Hepatocyte (in vitro differentiated cells): Measurements from ENCODE around the gene INHBA. TPM values are rescaled to one million over a fixed set of nuclear protein-coding genes. Genes with fewer than 3 reads are reported as not detected.

Experiments used
- DNase-seq: peaks from one replicate; pipeline ENCODE4 v3.0.0-alpha.2; 2016; ENCODE audit warnings: low spot score
- H2AFZ ChIP-seq: fragments of 200-600 bp; sonication (generic); 2 replicates; pipeline ENCODE4 v1.6.0; 2016; ENCODE audit warnings: antibody characterized with exemption, mild to moderate bottlenecking
- H3K27ac ChIP-seq: fragments of 200-600 bp; sonication (generic); 2 replicates; pipeline ENCODE4 v1.5.1; 2016; ENCODE audit warnings: mild to moderate bottlenecking
- H3K27me3 ChIP-seq: fragments of 200-600 bp; sonication (generic); 2 replicates; pipeline ENCODE4 v1.6.1; 2016
- H3K36me3 ChIP-seq: fragments of 200-600 bp; sonication (generic); replicated peaks from 2 replicates; pipeline ENCODE4 v1.5.1; 2016; ENCODE audit warnings: low read depth; ENCODE audit not compliant: insufficient read depth
- H3K4me1 ChIP-seq: fragments of 200-600 bp; sonication (generic); 2 replicates; pipeline ENCODE4 v1.5.1; 2016; ENCODE audit warnings: mild to moderate bottlenecking, moderate library complexity; ENCODE audit not compliant: insufficient read depth
- H3K4me2 ChIP-seq: fragments of 200-600 bp; sonication (generic); 2 replicates; pipeline ENCODE4 v1.6.0; 2016
- H3K4me3 ChIP-seq: fragments of 200-600 bp; sonication (generic); 2 replicates; pipeline ENCODE4 v1.5.1; 2016; ENCODE audit warnings: mild to moderate bottlenecking
- H3K79me2 ChIP-seq: fragments of 200-600 bp; sonication (generic); 2 replicates; pipeline ENCODE4 v1.6.0; 2017; ENCODE audit warnings: mild to moderate bottlenecking
- H3K9me2 ChIP-seq: fragments of 200-600 bp; sonication (generic); replicated peaks from 2 replicates; pipeline ENCODE4 v1.6.0; 2017; ENCODE audit warnings: mild to moderate bottlenecking; ENCODE audit not compliant: insufficient read depth
- H3K9me3 ChIP-seq: fragments of 200-600 bp; sonication (generic); 2 replicates; pipeline ENCODE4 v1.5.1; 2016; ENCODE audit warnings: low read depth, mild to moderate bottlenecking
- H4K20me1 ChIP-seq: fragments of 200-600 bp; sonication (generic); 2 replicates; pipeline ENCODE4 v1.6.0; 2016; ENCODE audit warnings: mild to moderate bottlenecking; ENCODE audit not compliant: insufficient read depth, poor library complexity, severe bottlenecking
- EZH2 ChIP-seq: fragments of 200-600 bp; sonication (generic); IDR thresholded peaks from 2 replicates; pipeline ENCODE4 v1.6.1; 2016; ENCODE audit warnings: antibody characterized with exemption, mild to moderate bottlenecking, borderline replicate concordance
- EZH2phosphoT487 ChIP-seq: fragments of 200-600 bp; sonication (generic); IDR thresholded peaks from one replicate; pipeline ENCODE4 v1.6.1; 2018; ENCODE audit warnings: antibody characterized with exemption, mild to moderate bottlenecking, low read depth, moderate library complexity; ENCODE audit not compliant: unreplicated experiment, severe bottlenecking
- WGBS: methylation state at CpG from one replicate; pipeline ENCODE4 v1.1.6; 2016; ENCODE audit warnings: low lambda C conversion rate; ENCODE audit errors: missing lambda C conversion rate; 5-methylcytosine and 5-hydroxymethylcytosine counted together
- polyA plus RNA-seq: library from polyadenylated mRNA; unstranded; fragments of >200 nt; fragmentation: Nextera tagmentation; extraction: Ambion mirVana; gene quantifications from 2 replicates; pipeline ENCODE4 v1.2.1, GENCODE V29; 2016
- total RNA-seq: library from RNA; depleted of rRNA; stranded (reverse); fragments of >200 nt; gene quantifications from 2 replicates; pipeline ENCODE4 v1.2.3, GENCODE V29; 2014
- TF ChIP-seq, protein P1 (sequence below): fragments of 200-600 bp; sonication (generic); IDR thresholded peaks from 2 replicates; pipeline ENCODE4 v1.5.1; 2016; ENCODE audit warnings: antibody characterized with exemption, mild to moderate bottlenecking; ENCODE audit not compliant: poor library complexity

Gene INHBA
- total and polyA plus RNA-seq, 2 experiments from 2014 or later: 7.0 to 8.2 TPM

DNA sequence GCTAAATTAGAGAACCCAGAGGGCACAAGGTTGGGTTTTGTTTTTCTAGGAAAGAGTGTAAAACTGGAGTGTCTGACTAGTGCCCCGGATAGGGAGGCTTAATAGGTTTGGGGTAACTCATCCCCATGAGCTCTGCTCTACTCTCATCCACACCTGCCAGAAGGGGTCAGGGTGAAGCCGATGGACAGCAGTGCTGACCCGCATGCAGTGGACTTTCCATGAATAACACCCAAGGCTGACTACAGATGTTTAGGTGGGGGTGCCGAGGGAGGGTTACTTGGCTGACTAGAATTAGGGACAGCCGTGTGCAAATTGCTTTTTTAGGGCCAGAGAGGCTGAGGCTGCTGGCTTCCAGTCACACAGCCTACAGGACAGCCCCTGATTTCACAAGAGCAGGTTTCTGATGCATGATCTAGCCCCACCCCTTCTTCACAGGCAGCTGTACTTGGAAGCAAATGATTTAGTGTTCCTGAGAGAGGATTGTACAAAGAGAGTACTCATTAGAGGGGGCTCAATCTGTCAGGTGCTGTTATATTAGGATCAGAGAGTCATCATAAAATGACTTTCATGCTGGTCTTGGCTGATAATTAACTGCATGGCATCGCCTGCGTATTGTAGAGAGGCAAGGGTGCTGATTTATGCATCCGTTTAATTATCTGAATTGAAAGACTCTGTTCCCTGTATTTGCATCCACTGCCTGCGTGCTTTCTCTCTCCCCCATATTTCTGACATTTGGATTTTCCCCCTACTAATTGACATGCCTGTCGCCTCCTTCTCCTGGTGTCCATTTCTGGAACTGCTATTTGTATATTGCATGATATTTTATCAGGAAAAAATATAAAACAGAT, 9.5 kb downstream of the INHBA start:
- WGBS: 80% methylated on average over 10 of the region's 10 CpGs
- H3K27me3 ChIP-seq: peaks cover 7% of the 10 kb centered on the region
- H3K9me2 ChIP-seq: no peaks in the 10 kb centered on the region
- no peaks in the 10 kb centered on the region for H3K36me3 ChIP-seq
- H2AFZ ChIP-seq: no peak overlapping the region
- no peak overlapping the region for H3K27ac ChIP-seq
- peak overlapping the region; percentile 43 for H3K4me2 ChIP-seq
- no peaks in the 10 kb centered on the region for H3K9me3 ChIP-seq
- peaks cover 22% of the 10 kb centered on the region for H3K79me2 ChIP-seq
- no peaks in the 10 kb centered on the region for H4K20me1 ChIP-seq
- H3K4me1 ChIP-seq: peaks cover 21% of the 10 kb centered on the region
- peak; percentile 59 for DNase-seq
- TF ChIP-seq EZH2 (no peak), EZH2phosphoT487 (no peak)
- TF ChIP-seq, protein P1, sequence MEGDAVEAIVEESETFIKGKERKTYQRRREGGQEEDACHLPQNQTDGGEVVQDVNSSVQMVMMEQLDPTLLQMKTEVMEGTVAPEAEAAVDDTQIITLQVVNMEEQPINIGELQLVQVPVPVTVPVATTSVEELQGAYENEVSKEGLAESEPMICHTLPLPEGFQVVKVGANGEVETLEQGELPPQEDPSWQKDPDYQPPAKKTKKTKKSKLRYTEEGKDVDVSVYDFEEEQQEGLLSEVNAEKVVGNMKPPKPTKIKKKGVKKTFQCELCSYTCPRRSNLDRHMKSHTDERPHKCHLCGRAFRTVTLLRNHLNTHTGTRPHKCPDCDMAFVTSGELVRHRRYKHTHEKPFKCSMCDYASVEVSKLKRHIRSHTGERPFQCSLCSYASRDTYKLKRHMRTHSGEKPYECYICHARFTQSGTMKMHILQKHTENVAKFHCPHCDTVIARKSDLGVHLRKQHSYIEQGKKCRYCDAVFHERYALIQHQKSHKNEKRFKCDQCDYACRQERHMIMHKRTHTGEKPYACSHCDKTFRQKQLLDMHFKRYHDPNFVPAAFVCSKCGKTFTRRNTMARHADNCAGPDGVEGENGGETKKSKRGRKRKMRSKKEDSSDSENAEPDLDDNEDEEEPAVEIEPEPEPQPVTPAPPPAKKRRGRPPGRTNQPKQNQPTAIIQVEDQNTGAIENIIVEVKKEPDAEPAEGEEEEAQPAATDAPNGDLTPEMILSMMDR: peak; percentile 37
- H3K4me3 ChIP-seq: no peak overlapping the region

DNA sequence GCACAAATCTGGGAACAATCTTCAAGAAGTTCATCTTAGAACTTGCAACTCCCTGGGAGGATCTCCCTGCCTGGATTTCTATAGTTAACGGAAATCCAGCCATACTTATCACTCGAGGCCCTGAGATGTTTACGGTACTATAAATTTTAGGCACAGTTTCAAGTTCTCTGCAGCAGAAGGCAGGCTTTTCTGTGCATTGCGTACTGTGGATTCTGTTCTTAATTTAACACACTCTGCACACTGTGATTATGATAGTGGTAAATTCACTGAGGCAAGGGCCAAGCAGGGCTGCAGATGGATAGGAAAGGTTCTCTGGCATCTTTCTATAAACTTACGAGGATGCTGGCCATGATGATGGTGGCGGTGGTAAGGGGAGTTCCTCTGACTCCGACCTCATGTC, 10.6 kb downstream of the INHBA start:
- H3K4me1 ChIP-seq: peaks cover 21% of the 10 kb centered on the region
- H4K20me1 ChIP-seq: no peaks in the 10 kb centered on the region
- peaks cover 14% of the 10 kb centered on the region for H3K79me2 ChIP-seq

DNA sequence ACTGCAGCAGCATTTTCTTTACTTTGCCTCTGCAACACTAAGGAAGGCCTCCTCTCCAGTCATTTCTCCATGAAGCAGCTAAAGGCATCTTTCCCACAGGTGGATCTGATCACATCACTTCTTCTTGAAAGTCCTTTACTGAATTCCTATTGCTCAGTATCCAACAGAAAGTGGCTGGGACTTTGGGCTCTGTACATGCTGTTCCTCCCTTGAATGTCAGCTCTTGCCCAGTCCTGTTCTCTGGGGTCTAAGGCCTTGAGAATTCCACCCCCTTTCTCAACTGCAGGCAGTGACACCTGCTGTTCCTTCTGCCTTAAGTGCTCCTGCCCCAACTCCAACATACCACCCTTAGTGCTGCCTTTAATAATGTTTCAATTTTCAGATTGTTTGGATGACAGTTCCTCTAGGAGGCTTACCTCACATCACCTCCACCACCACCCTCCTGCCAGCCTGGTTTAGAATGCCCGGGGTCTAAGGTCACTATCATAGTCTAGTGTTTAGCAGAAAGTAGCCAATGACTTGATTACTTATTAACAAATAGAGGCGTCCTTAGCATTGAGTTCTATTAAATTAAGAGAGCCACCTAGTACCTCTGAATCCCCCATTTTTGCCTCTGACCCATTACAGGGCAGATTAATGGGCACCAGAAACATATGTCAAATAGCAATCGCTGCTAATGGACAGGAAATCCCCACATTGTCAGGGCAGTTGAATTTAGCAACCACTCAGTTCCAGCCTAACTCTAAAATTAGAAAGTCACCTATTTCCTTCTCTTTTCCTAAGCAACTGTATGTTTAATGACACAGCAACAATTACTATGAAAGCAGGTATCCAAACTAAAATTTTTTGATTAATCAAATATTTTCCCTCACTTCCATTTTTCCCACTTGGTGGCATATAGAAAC, 11.4 kb downstream of the INHBA start:
- Histone ChIP-seq H3K79me2 (peaks cover 9% of the 10 kb centered on the region), H3K27ac (no peak overlapping the region), H3K36me3 (no peaks in the 10 kb centered on the region), H3K27me3 (no peaks in the 10 kb centered on the region), H2AFZ (no peak overlapping the region), H3K4me3 (no peak overlapping the region), H3K4me1 (peaks cover 21% of the 10 kb centered on the region), H3K9me2 (no peaks in the 10 kb centered on the region), H3K4me2 (peak overlapping the region; percentile 43), H4K20me1 (no peaks in the 10 kb centered on the region), H3K9me3 (no peaks in the 10 kb centered on the region)
- 63% methylated on average over 3 of the region's 3 CpGs for WGBS
- DNase-seq: no peak
- TF ChIP-seq EZH2phosphoT487 (no peak), EZH2 (no peak)
- TF ChIP-seq, protein P1: no peak

More for the DNA sequence above, 10.6 kb downstream of the INHBA start:
- WGBS: 51% methylated on average over 7 of the region's 7 CpGs
- peak overlapping the region; percentile 43 for H3K4me2 ChIP-seq
- no peak overlapping the region for H3K4me3 ChIP-seq
- TF ChIP-seq EZH2phosphoT487 (no peak), EZH2 (no peak)
- TF ChIP-seq, protein P1: no peak
- no peak overlapping the region for H3K27ac ChIP-seq
- H3K27me3 ChIP-seq: no peaks in the 10 kb centered on the region
- H3K9me3 ChIP-seq: no peaks in the 10 kb centered on the region
- H3K36me3 ChIP-seq: no peaks in the 10 kb centered on the region
- H2AFZ ChIP-seq: no peak overlapping the region
- H3K9me2 ChIP-seq: no peaks in the 10 kb centered on the region
- no peak for DNase-seq
